OCI-LY3 (cell line): ENCODE measurements around the gene PLPPR3.

Experiments used
- EZH2phosphoT487 ChIP-seq: fragments of 200-600 bp; shearing (Covaris generic); IDR thresholded peaks from 2 replicates; pipeline ENCODE4 v1.6.1; 2018; ENCODE audit warnings: antibody characterized with exemption, mixed run types, low read depth
- TF ChIP-seq, protein P1 (sequence below): fragments of 200-600, 300-600 bp; sonication (generic); IDR thresholded peaks from 2 replicates; pipeline ENCODE4 v1.5.1; 2014; ENCODE audit warnings: antibody characterized with exemption, low read length, low read depth

DNA sequence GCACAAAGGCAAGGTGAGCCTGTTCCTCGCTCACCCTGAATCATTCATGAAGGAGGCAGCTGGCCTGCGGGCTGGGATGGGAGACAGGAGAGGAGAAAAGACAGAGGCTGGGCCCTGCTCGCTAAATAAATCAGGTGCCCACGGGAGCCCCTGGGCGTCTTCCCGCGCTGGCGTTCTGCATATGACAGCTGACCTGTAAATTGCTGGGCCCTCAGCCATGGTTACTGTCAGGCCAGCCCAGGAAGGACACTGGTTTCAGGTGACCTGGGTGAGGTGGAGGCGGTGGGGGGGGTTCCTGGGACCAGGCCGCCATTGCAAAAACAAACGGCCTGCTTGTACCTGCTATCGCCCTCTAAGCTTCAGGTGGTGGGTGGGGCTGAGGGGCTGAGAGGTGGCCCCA lies 27.9 kb downstream of the PLPPR3 start:
- TF ChIP-seq, protein P1, sequence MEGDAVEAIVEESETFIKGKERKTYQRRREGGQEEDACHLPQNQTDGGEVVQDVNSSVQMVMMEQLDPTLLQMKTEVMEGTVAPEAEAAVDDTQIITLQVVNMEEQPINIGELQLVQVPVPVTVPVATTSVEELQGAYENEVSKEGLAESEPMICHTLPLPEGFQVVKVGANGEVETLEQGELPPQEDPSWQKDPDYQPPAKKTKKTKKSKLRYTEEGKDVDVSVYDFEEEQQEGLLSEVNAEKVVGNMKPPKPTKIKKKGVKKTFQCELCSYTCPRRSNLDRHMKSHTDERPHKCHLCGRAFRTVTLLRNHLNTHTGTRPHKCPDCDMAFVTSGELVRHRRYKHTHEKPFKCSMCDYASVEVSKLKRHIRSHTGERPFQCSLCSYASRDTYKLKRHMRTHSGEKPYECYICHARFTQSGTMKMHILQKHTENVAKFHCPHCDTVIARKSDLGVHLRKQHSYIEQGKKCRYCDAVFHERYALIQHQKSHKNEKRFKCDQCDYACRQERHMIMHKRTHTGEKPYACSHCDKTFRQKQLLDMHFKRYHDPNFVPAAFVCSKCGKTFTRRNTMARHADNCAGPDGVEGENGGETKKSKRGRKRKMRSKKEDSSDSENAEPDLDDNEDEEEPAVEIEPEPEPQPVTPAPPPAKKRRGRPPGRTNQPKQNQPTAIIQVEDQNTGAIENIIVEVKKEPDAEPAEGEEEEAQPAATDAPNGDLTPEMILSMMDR: no peak
- no peak for TF ChIP-seq EZH2phosphoT487
